Endothelial cell of umbilical vein (primary cell): ENCODE data around the gene BTBD10. TPM values are rescaled to one million over a fixed set of nuclear protein-coding genes. Genes with fewer than 3 reads are reported as not detected.

Experiments used
- BruUV-seq: library from RNA; stranded (reverse); fragments of 400-500 nt; replicated peaks from 2 replicates; lab custom pipeline; 2021; lab: Mats Ljungman, UMichigan
- CTCF ChIA-PET: fragments of 300-600, 350-600 bp; sonication (Branson Sonifier 250); formaldehyde crosslinking; loops from one replicate; lab custom pipeline; 2021; ENCODE audit warnings: antibody characterized with exemption, inconsistent platforms; lab: Charles Lee
- POLR2A ChIA-PET: fragments of 300-600, 350-600 bp; sonication (Branson Sonifier 250); formaldehyde crosslinking; loops from one replicate; lab custom pipeline; 2021; ENCODE audit warnings: antibody characterized with exemption, inconsistent platforms; lab: Charles Lee
- DNase-seq: peaks from one replicate; pipeline ENCODE4 v3.0.0-alpha.2; 2011; ENCODE audit warnings: low read depth, low spot score
- FAIRE-seq: peaks from 2 replicates; lab custom pipeline; 2011; peaks lifted over from hg19 to GRCh38; lab: Jason Lieb, UNC
- H2AFZ ChIP-seq: 2 replicates; pipeline ENCODE4 v1.6.0; 2012; ENCODE audit warnings: low read depth, low read length, control low read depth, inconsistent platforms
- H3K27ac ChIP-seq: 2 replicates; pipeline ENCODE4 v1.5.1; 2011; ENCODE audit warnings: low read depth, mild to moderate bottlenecking, control low read depth, low read length, moderate library complexity; ENCODE audit not compliant: insufficient read depth
- H3K27me3 ChIP-seq, 2 experiments: 2 replicates each; pipeline versions ENCODE4 v1.6.0 to v1.6.1; 2011; ENCODE audit warnings: low read length in 2 of 2, mixed read lengths in 1 of 2; ENCODE audit not compliant: control insufficient read depth in 2 of 2, insufficient read depth in 2 of 2
- H3K36me3 ChIP-seq, 2 experiments: 2 replicates in 1 of 2; 3 replicates in 1 of 2; pipeline ENCODE4 v1.5.1; 2011; ENCODE audit warnings: low read length in 2 of 2, mild to moderate bottlenecking in 1 of 2, moderate library complexity in 1 of 2; ENCODE audit not compliant: control insufficient read depth in 2 of 2, insufficient read depth in 2 of 2; ENCODE audit errors: extremely low read depth in 1 of 2
- H3K4me1 ChIP-seq: 3 replicates; pipeline ENCODE4 v1.5.1; 2011; ENCODE audit warnings: mild to moderate bottlenecking, low read length; ENCODE audit not compliant: control insufficient read depth, insufficient read depth; ENCODE audit errors: extremely low read depth
- H3K4me2 ChIP-seq: 2 replicates; pipeline ENCODE4 v1.6.1; 2011; ENCODE audit warnings: low read length, control low read depth, mixed read lengths; ENCODE audit not compliant: insufficient read depth
- H3K4me3 ChIP-seq, 3 experiments: fragments of 200-600 bp in 1 of 3; sonication (generic), shearing (Covaris generic) in 1 of 3; replicated peaks in 1 of 3; 2 replicates each; pipeline ENCODE4 v1.5.1; 2011 to 2016; ENCODE audit warnings: control low read depth in 3 of 3, low read length in 3 of 3, mild to moderate bottlenecking in 2 of 3, inconsistent platforms in 1 of 3, low read depth in 1 of 3, moderate library complexity in 1 of 3; ENCODE audit not compliant: insufficient read depth in 1 of 3
- H3K79me2 ChIP-seq: 2 replicates; pipeline ENCODE4 v1.6.0; 2012; ENCODE audit warnings: low read length, inconsistent platforms; ENCODE audit not compliant: control insufficient read depth, insufficient read depth
- H3K9ac ChIP-seq: replicated peaks from 2 replicates; pipeline ENCODE3; 2011; ENCODE audit warnings: low read length, control low read depth; ENCODE audit not compliant: insufficient read depth; ENCODE audit errors: extremely low read depth
- H3K9me1 ChIP-seq: replicated peaks from 3 replicates; pipeline ENCODE4 v1.6.0; 2011; ENCODE audit warnings: mild to moderate bottlenecking, low read length; ENCODE audit not compliant: control insufficient read depth, insufficient read depth; ENCODE audit errors: extremely low read depth
- H3K9me3 ChIP-seq: replicated peaks from 2 replicates; pipeline ENCODE4 v1.5.1; 2012; ENCODE audit warnings: low read length, inconsistent platforms; ENCODE audit not compliant: control insufficient read depth, insufficient read depth
- H4K20me1 ChIP-seq: replicated peaks from 2 replicates; pipeline ENCODE3; 2011; ENCODE audit warnings: mild to moderate bottlenecking, low read length; ENCODE audit not compliant: control insufficient read depth, insufficient read depth; ENCODE audit errors: extremely low read depth
- EZH2 ChIP-seq: IDR thresholded peaks from 2 replicates; pipeline ENCODE4 v1.6.1; 2012; ENCODE audit warnings: borderline replicate concordance, low read depth, mild to moderate bottlenecking, moderate library complexity, low read length, inconsistent platforms; ENCODE audit not compliant: severe bottlenecking
- FOS ChIP-seq: IDR thresholded peaks from 2 replicates; pipeline ENCODE4 v1.6.1; 2011; ENCODE audit warnings: mild to moderate bottlenecking, low read length, moderate library complexity, borderline replicate concordance; ENCODE audit not compliant: insufficient read depth
- GATA2 ChIP-seq: IDR thresholded peaks from 2 replicates; pipeline ENCODE4 v1.7.0; 2011; ENCODE audit warnings: low read depth, mild to moderate bottlenecking, moderate library complexity, mixed read lengths, low read length; ENCODE audit not compliant: insufficient read length, insufficient read depth
- JUN ChIP-seq: IDR thresholded peaks from 2 replicates; pipeline ENCODE4 v1.6.1; 2011; ENCODE audit warnings: borderline replicate concordance, low read depth; ENCODE audit not compliant: insufficient read length, insufficient read depth
- MYC ChIP-seq: IDR thresholded peaks from one replicate; pipeline ENCODE4 v1.6.1; 2011; ENCODE audit warnings: mild to moderate bottlenecking, low read depth, low read length
- POLR2A ChIP-seq: IDR thresholded peaks from 2 replicates; pipeline ENCODE4 v1.6.1; 2012; ENCODE audit warnings: low read depth, mild to moderate bottlenecking, control low read depth, low read length
- POLR2AphosphoS5 ChIP-seq: IDR thresholded peaks from 2 replicates; pipeline ENCODE4 v1.6.1; 2012; ENCODE audit warnings: low read depth, mild to moderate bottlenecking, control low read depth, low read length, moderate library complexity; ENCODE audit not compliant: insufficient read depth
- dilution Hi-C: fragments of 300-500 bp; cut with MboI; formaldehyde crosslinking; loops from one replicate; pipeline ENCODE4 v1.15.0; 2019; ENCODE audit warnings: low sequenced_read_pairs; ENCODE audit not compliant: extremely low pct_ligation_motif_present
- intact Hi-C: fragments of 100-400 bp; cut with micrococcal nuclease; formaldehyde crosslinking; loops from one replicate; pipeline ENCODE4 v1.10.0; 2022
- polyA plus RNA-seq, 4 experiments: library from polyadenylated mRNA; depleted of rRNA in 3 of 4; stranded (reverse) in 3 of 4; unstranded in 1 of 4; fragments of >200 nt; gene quantifications; 2 replicates each; pipeline versions ENCODE4 v1.2.1 to v1.2.3, GENCODE V29; 2011 to 2012; ENCODE audit warnings: missing spikeins in 1 of 4
- total RNA-seq: library from RNA; stranded (reverse); gene quantifications from 2 replicates; pipeline ENCODE4 v1.2.3, GENCODE V29; 2021
- TF ChIP-seq, protein P1 (sequence below): IDR thresholded peaks from 2 replicates; pipeline ENCODE4 v1.6.1; 2011; ENCODE audit not compliant: insufficient read depth, insufficient read length
- TF ChIP-seq, protein P2 (sequence below), 2 donors: IDR thresholded peaks; 1 replicate in 1 of 2; 2 replicates in 1 of 2; pipeline ENCODE4 v1.5.1; 2011; ENCODE audit warnings: low read length in 2 of 2, mild to moderate bottlenecking in 2 of 2, moderate library complexity in 2 of 2, control low read depth in 1 of 2, inconsistent platforms in 1 of 2, low read depth in 1 of 2; ENCODE audit not compliant: insufficient read depth in 1 of 2; ENCODE audit errors: extremely low read depth in 1 of 2

Gene BTBD10
- total and polyA plus RNA-seq, 2 donors (not counting 3 experiments of a cell fraction or from before 2014, with no cell fraction given) = 31.7 to 49.6 TPM

DNA sequence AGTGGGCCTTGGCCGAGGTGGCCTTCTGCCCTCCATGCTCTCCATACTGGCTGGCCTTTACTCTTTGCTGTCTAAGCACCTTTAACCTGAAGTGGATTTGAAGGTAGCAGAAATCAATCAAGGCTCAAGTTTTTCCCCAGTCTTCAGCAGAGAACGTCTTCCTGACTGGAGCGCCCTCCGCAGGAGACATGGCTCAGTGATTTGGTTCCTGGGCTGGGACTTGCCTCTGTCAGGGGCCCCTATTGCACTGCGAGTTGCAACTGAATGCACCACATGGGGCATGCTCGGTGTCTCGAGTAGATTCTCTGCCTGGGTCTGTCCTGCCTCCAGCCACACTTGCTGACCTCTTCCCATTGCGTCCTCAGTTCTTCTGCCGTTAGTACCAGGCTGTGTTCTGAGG lies 105.8 kb downstream of the BTBD10 start:
- DNase-seq (no peak), FAIRE-seq (no peak)
- Histone ChIP-seq H3K27me3 (no peaks in the 10 kb centered on the region), H3K9me1 (no peaks in the 10 kb centered on the region), H3K27ac (no peak overlapping the region), H3K79me2 (no peaks in the 10 kb centered on the region), H3K4me2 (no peak overlapping the region), H3K4me1 (no peaks in the 10 kb centered on the region), H3K9me3 (no peaks in the 10 kb centered on the region), H2AFZ (no peak overlapping the region), H3K9ac (no peak overlapping the region), H3K36me3 (peaks cover 0 to 4% of the 10 kb centered on the region in 2 experiments), H3K4me3 (no peak overlapping the region), H4K20me1 (no peaks in the 10 kb centered on the region)
- dilution Hi-C loops (no loop called here), intact Hi-C loops (no loop called here)
- CTCF ChIA-PET = interaction anchor here (1.3 to 1.5 kb wide), 2 partner anchors 106 to 109 kb away, joined by 4 read pairs; partner anchors contain the start of gene BTBD10
- no TSS peak for BruUV-seq
- TF ChIP-seq, protein P1, sequence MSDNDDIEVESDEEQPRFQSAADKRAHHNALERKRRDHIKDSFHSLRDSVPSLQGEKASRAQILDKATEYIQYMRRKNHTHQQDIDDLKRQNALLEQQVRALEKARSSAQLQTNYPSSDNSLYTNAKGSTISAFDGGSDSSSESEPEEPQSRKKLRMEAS = no peak
- TF ChIP-seq MYC (no peak), POLR2A (no peak), GATA2 (no peak), FOS (no peak), JUN (no peak), EZH2 (no peak), POLR2AphosphoS5 (no peak)
- TF ChIP-seq, protein P2, sequence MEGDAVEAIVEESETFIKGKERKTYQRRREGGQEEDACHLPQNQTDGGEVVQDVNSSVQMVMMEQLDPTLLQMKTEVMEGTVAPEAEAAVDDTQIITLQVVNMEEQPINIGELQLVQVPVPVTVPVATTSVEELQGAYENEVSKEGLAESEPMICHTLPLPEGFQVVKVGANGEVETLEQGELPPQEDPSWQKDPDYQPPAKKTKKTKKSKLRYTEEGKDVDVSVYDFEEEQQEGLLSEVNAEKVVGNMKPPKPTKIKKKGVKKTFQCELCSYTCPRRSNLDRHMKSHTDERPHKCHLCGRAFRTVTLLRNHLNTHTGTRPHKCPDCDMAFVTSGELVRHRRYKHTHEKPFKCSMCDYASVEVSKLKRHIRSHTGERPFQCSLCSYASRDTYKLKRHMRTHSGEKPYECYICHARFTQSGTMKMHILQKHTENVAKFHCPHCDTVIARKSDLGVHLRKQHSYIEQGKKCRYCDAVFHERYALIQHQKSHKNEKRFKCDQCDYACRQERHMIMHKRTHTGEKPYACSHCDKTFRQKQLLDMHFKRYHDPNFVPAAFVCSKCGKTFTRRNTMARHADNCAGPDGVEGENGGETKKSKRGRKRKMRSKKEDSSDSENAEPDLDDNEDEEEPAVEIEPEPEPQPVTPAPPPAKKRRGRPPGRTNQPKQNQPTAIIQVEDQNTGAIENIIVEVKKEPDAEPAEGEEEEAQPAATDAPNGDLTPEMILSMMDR (IDR thresholded peaks at IDR 0.05; ENCODE audit: extremely low read depth in 1 of 2, insufficient read depth in 1 of 2, low read depth in 1 of 2, low read length in 2 of 2) = no peak
- POLR2A ChIA-PET = no interaction called here
